Dendritic cell treated with granulocyte-macrophage colony-stimulating factor and Interleukin-4, amounts not matched to agents 40 ng/mL and 50 ng/mL, for 4 days (primary cell): Measurements from ENCODE around the gene TTYH2.

ENCODE experiments used
- H3K27ac Mint-ChIP-seq: one replicate; pipeline ENCODE4 v1.8.0; 2022; ENCODE audit warnings: mild to moderate bottlenecking, mixed read lengths
- H3K27me3 Mint-ChIP-seq: one replicate; pipeline ENCODE4 v1.8.0; 2022; ENCODE audit warnings: mild to moderate bottlenecking, mixed read lengths
- H3K36me3 Mint-ChIP-seq: one replicate; pipeline ENCODE4 v1.8.0; 2022; ENCODE audit warnings: low read depth, mixed read lengths
- H3K4me1 Mint-ChIP-seq: one replicate; pipeline ENCODE4 v1.8.0; 2022; ENCODE audit warnings: low read depth, mixed read lengths
- H3K4me3 Mint-ChIP-seq: one replicate; pipeline ENCODE4 v1.8.0; 2022; ENCODE audit warnings: mild to moderate bottlenecking, moderate library complexity, mixed read lengths
- H3K9me3 Mint-ChIP-seq: one replicate; pipeline ENCODE4 v1.8.0; 2022; ENCODE audit warnings: mixed read lengths
- intact Hi-C: fragments of 100-400 bp; cut with micrococcal nuclease; formaldehyde crosslinking; loops from one replicate; pipeline ENCODE4 v1.15.0; 2022

TTYH2 gene

DNA sequence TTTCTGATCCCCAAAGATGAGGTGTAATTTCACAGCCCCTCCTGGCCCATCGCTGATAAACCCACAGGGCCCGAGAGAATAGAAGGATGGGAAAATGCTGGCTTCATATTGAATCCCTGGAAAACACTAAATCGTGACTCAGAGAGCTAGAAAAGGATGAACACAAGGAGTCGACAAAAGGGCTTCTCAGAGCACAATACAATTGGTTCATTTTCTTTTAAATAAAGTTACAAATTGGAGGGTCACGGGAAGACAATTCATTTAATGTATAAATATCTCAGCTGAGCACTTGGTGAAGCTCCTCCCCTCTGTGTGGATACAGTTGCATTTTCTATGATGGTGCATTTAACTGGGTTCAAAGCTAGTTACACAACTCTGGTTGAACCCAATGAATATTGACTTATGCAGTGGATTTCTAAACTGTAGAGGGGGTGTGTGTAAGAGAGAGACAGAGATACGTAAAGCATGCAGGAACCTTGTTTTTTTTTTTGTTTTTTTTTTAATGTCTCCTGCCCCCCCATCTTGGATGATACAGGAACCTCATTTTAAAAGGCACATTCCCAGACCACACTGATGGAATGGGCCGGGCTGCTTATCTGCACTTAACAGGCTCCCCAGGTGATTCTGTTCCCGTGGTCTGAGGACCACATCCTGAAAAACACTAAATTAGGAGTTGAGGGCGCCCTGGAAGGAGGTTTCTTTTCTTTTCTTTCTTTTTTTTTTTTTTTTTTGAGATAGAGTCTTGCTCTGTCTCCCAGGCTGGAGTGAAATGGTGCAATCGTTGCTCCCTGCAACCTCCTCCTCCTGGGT, 14.1 kb downstream of the TTYH2 start:
- Mint-ChIP-seq H3K9me3 (no peaks in the 10 kb centered on the region), H3K4me3 (no peak overlapping the region), H3K27ac (no peak overlapping the region), H3K27me3 (no peaks in the 10 kb centered on the region), H3K36me3 (peaks cover 95% of the 10 kb centered on the region), H3K4me1 (peaks cover 50% of the 10 kb centered on the region)
- intact Hi-C loops, result no loop called here

DNA sequence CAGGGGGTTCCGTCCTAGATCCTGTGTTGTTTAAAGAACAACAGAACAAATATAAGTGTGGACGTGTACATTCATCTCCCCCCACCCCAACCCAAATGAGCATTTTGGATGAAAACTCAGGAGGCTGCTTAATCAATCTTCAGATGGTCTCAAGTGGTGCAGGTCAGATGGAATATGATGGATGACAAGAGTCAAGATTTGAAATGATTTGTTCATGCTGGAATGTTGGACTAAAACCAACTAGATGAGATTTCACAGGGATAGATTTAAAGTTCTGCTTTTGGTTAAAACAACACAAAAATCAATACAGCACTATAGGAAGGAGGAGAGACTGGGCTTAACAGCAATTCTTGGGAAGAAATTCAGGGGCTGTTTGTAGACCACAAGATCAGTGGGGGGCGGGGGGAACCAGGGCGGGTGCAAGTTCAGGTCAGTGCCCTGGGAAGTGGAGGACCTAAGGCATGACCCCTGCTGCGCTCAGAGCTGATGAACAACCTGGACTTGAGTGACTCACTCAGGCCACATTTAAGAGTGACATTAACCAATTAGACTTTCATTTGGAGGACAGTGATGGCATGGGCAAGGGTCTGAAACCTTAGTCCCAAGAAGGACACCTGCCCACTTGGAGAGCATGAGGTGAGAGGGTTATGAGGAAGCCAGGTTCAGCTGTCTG, 15.1 kb downstream of the TTYH2 start:
- no peaks in the 10 kb centered on the region for H3K9me3 Mint-ChIP-seq
- no peak overlapping the region for H3K4me3 Mint-ChIP-seq
- peak overlapping the region; percentile 18 for H3K27ac Mint-ChIP-seq
- peaks cover 94% of the 10 kb centered on the region for H3K36me3 Mint-ChIP-seq
- intact Hi-C loops, result no loop called here
- H3K4me1 Mint-ChIP-seq, result peaks cover 59% of the 10 kb centered on the region
- H3K27me3 Mint-ChIP-seq, result no peaks in the 10 kb centered on the region

DNA sequence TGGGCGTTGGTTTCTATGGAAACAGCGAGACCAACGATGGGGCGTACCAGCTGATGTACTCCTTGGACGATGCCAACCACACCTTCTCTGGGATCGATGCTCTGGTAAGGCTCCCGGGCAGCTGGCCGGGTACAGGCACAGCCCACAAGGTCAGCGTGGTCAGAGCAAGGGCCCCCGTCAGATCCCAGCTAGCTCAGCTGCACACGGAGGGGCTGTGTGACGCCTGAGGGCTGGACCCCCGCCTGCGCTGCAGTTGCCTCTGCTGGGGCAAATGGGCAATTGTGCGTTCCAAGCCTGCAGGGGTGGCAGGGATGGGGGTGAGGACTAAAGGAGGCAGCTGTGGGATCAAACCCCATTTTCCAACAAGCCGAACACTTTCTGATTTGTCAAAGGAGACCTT, 17.5 kb downstream of the TTYH2 start:
- Mint-ChIP-seq H3K4me1 (peaks cover 56% of the 10 kb centered on the region), H3K36me3 (peaks cover 71% of the 10 kb centered on the region), H3K9me3 (no peaks in the 10 kb centered on the region), H3K27ac (no peak overlapping the region), H3K27me3 (no peaks in the 10 kb centered on the region), H3K4me3 (no peak overlapping the region)
- intact Hi-C loops, result no loop called here

DNA sequence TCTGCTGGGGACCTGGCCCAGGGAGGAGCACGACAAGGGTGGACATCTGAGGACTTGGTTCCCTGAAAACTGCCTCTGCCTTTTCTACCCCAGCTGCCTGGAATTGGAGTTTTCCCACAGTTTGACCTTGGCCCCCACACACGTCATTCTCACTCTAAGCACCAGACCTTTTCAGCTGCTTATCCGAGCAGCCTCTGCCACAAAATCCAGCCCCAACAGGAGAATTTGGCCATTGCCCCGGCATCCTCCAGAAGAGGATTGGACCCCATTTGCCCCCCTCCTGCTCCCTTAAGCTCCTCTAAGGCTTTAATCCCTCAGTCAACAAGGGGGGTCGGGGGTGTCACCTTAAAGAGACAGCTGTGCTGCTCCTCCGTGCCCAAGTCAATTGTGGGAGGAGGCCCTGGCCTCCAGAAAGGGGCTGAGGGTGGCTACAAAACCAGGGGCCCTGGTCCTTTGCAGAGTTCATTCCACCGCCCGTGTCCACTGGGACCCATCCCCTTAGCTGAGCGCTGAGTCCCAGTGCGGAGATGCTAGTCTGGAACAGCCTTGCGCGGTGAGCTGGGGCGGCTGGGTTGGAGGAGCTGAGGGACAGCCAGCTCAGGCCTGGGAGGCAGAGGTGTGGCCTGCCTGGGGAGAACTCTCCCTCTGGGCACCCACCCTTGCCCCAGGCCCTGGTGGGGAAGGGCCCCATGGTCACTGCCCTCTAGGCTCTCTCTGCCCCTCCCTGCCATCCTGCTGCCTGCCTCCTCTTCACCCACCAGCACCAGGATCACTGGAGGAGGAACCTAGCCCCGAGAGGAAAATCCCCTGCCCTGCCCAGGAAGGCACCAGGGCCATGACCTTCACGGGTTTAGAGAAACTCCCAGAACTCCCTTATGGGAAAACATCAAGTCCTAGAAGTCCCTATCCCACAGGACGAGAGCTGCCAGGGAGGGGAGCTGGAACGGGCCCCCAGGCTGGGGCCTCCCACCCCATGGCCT, 18.8 kb downstream of the TTYH2 start:
- no peak overlapping the region for H3K4me3 Mint-ChIP-seq
- H3K4me1 Mint-ChIP-seq, result peaks cover 44% of the 10 kb centered on the region
- H3K27me3 Mint-ChIP-seq, result no peaks in the 10 kb centered on the region
- H3K27ac Mint-ChIP-seq, result peak overlapping the region; percentile 95
- intact Hi-C loops, result no loop called here
- H3K36me3 Mint-ChIP-seq, result peaks cover 68% of the 10 kb centered on the region
- no peaks in the 10 kb centered on the region for H3K9me3 Mint-ChIP-seq

DNA sequence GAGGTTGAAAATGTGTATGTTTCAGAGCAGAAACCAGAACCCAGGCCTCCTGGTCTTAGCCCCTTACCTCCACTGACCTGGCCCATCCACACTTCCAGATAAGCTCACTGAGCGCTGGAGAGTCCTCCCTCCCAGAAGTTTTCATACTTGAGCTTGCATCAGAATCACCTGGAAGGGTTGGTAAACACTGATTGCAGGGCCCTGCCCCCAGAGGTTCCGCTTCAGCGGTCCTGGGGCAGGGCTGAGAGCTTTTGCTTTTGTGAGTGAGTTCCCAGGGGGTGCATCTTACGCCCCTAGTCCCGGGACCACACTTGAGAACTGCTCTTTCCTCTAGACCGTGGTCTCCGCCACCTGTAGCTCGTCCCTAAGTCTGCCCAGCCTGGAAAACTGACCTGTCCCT, 20.6 kb downstream of the TTYH2 start:
- intact Hi-C loops, result no loop called here
- H3K27ac Mint-ChIP-seq, result peak overlapping the region; percentile 95
- peaks cover 69% of the 10 kb centered on the region for H3K36me3 Mint-ChIP-seq
- no peaks in the 10 kb centered on the region for H3K9me3 Mint-ChIP-seq
- no peak overlapping the region for H3K4me3 Mint-ChIP-seq
- no peaks in the 10 kb centered on the region for H3K27me3 Mint-ChIP-seq
- peaks cover 48% of the 10 kb centered on the region for H3K4me1 Mint-ChIP-seq

DNA sequence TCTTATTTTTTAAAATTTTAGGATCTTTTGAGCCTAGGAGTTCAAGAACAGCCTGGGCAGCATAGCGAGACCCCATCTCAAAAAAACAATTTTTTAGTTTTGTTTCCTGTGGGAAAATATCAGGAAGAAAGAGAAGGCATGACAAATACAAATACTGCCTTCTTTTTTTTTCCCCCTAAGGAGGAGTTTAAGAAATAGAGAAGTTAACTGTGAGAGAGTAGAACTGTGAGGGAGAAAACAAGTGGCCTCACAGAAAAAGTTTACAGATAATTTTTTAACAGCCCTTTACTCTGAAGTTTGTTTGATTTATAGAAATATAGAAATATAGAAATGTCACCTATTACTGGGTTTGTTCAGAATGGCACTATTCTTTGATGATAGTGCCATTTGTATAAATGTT, 21.1 kb downstream of the TTYH2 start:
- H3K9me3 Mint-ChIP-seq, result no peaks in the 10 kb centered on the region
- H3K27ac Mint-ChIP-seq, result peak overlapping the region; percentile 95
- no peak overlapping the region for H3K4me3 Mint-ChIP-seq
- peaks cover 52% of the 10 kb centered on the region for H3K4me1 Mint-ChIP-seq
- H3K27me3 Mint-ChIP-seq, result no peaks in the 10 kb centered on the region
- intact Hi-C loops, result no loop called here
- H3K36me3 Mint-ChIP-seq, result peaks cover 69% of the 10 kb centered on the region

DNA sequence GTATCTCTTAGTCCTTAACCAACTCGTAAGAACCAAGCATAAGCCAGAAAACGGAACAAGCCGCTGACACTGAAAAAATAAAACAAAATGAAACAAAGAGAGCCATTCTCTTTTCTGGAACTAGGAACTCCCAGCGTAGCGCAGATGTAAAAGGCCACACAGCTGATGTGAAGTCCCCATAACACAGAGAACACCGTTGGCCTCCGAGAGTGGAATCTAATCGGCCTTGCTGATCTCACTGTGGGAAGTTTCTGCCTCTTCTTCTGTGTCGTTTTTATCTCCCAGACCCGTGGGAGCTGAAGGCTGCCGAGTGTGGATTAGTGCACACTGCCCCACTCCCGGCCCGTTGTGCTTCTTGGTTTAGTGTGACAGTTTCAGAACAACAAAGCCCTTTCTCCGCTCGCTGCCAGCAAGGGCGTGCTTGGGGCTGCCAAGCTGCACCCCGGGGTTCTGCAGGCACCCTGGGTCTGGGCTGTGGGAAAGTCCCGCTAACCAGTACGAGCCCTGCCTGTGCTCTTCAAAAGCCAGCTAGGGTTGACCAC, 21.7 kb downstream of the TTYH2 start:
- H3K9me3 Mint-ChIP-seq, result no peaks in the 10 kb centered on the region
- intact Hi-C loops, result no loop called here
- H3K4me1 Mint-ChIP-seq, result peaks cover 59% of the 10 kb centered on the region
- H3K4me3 Mint-ChIP-seq, result peak overlapping the region; percentile 61
- no peaks in the 10 kb centered on the region for H3K27me3 Mint-ChIP-seq
- peak overlapping the region; percentile 95 for H3K27ac Mint-ChIP-seq
- H3K36me3 Mint-ChIP-seq, result peaks cover 67% of the 10 kb centered on the region

DNA sequence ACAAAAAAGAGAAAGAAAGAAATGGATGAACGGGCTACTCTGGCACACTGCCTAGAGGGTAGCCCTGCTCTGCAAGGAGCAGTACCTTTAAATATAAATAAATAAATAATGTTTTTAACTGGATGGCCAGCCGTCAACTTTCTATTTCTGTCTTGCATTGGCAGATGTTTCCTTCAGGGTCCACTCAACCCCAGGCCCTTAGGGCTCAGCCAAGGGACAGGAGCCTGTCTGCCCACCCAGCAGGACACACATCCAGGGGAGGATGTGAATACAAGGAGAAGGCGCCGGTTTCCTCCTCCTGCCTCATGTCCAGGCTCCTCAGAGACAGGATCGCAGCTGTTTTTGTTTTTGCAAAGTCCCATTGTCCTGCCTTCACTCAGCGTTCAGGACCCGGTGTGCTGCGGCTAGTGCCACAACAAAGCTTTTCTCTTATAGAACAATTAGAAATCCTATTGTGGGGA, 22.6 kb downstream of the TTYH2 start:
- H3K4me3 Mint-ChIP-seq, result no peak overlapping the region
- no peaks in the 10 kb centered on the region for H3K27me3 Mint-ChIP-seq
- H3K27ac Mint-ChIP-seq, result peak overlapping the region; percentile 95
- H3K36me3 Mint-ChIP-seq, result peaks cover 64% of the 10 kb centered on the region
- intact Hi-C loops, result no loop called here
- H3K4me1 Mint-ChIP-seq, result peaks cover 67% of the 10 kb centered on the region
- no peaks in the 10 kb centered on the region for H3K9me3 Mint-ChIP-seq

DNA sequence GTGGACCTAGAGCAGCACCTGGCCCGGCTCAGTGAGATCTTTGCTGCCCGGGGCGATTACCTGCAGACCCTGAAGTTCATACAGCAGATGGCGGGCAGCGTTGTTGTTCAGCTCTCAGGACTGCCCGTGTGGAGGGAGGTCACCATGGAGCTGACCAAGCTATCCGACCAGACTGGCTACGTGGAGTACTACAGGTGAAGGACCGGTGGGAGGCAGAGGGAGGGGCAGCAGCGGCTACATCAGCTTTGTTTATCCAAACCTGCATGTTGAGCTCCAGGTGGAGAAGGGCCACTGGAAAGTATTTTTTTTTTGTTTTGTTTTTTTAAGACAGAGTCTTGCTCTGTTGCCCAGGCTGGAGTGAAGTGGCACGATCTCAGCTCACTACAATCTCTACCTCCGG, 23.9 kb downstream of the TTYH2 start:
- peaks cover 73% of the 10 kb centered on the region for H3K4me1 Mint-ChIP-seq

DNA sequence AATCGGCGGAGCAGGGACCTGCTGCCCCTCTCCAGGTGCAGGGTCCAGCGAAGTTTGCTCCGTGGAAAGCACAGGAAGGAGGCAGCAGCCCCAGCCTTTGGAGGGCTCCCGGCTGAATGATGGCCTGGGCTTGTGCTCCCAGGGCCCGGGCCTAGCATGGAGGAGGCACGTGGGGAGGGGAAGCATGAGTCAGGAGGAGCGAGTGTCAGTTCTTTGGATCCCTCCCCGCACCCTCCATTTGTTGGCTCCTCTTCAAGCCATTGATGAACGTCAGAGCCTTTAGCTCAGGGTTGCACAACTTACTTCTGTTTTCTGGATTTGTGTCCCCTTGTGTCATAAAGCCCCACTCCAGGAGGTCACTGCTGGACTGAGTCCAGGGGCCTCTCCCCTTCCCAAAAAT, 25.8 kb downstream of the TTYH2 start:
- no peaks in the 10 kb centered on the region for H3K9me3 Mint-ChIP-seq
- H3K27me3 Mint-ChIP-seq, result no peaks in the 10 kb centered on the region
- H3K36me3 Mint-ChIP-seq, result peaks cover 55% of the 10 kb centered on the region
- intact Hi-C loops, result no loop called here
- H3K27ac Mint-ChIP-seq, result peak overlapping the region; percentile 67
- H3K4me1 Mint-ChIP-seq, result peaks cover 55% of the 10 kb centered on the region
- H3K4me3 Mint-ChIP-seq, result no peak overlapping the region

More for the DNA sequence above, 23.9 kb downstream of the TTYH2 start:
- no peak overlapping the region for H3K4me3 Mint-ChIP-seq
- H3K27ac Mint-ChIP-seq, result peak overlapping the region; percentile 58
- no peaks in the 10 kb centered on the region for H3K27me3 Mint-ChIP-seq
- intact Hi-C loops, result no loop called here
- H3K9me3 Mint-ChIP-seq, result no peaks in the 10 kb centered on the region
- peaks cover 53% of the 10 kb centered on the region for H3K36me3 Mint-ChIP-seq

DNA sequence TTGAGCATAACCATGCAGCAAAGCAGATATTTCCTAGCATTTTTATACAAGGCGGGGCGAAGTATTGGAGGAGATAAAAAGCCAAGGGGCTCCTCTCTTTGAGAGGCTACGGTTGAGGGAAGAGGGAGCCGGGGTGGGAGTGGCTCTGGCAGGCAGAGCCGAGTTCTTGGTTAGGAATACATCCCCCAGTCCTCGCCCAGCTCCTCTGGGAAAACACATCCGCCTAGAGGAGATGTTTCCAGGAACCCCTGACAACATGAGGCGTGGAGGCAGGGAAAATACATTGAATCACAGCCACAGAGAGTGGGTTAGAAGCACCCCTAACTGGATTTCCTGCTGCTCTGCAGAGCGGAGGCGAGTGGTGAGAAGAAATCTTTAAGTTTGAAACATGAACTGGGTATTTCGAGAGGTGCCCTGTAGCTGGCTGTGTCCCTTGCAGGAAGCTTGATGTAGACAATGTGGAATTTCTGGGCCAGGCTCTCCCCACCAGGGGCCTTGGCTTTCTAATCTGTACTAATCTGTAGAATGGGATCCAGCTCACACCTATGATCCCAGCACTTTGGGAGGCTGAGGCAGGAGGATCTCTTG, 27.3 kb downstream of the TTYH2 start:
- intact Hi-C loops, result loop anchor here (2.0 kb wide), 1 partner anchor 28 kb away; the partner anchor contains the start of gene TTYH2
- Mint-ChIP-seq H3K27ac (peak overlapping the region; percentile 84), H3K27me3 (no peaks in the 10 kb centered on the region), H3K9me3 (no peaks in the 10 kb centered on the region), H3K4me3 (no peak overlapping the region), H3K4me1 (peaks cover 55% of the 10 kb centered on the region), H3K36me3 (peaks cover 67% of the 10 kb centered on the region)

DNA sequence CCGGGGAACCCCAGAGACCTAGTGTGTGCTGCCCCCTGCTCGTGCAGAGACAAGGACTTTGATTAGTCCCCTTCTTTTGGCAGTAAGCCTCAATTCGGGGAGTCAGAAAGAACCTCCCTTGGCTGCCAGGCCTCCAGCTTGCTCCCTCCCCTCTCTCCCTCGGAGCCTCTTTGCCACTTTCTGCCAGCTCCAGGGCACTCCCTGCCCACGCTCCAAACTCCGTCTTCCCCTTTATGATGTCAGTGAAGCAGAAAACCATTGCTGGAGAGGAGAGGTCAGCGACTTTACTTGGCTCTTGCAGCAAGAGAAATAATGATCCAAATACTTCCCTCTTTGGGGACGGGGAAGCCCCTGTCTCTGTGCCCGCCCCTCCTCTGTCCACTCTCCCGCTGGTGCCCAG, 28.1 kb downstream of the TTYH2 start:
- Mint-ChIP-seq H3K36me3 (peaks cover 72% of the 10 kb centered on the region), H3K4me3 (no peak overlapping the region), H3K27me3 (no peaks in the 10 kb centered on the region), H3K9me3 (no peaks in the 10 kb centered on the region), H3K4me1 (peaks cover 60% of the 10 kb centered on the region), H3K27ac (peak overlapping the region; percentile 84)
- intact Hi-C loops, result loop anchor here (2.0 kb wide), 1 partner anchor 29 kb away; the partner anchor contains the start of gene TTYH2

DNA sequence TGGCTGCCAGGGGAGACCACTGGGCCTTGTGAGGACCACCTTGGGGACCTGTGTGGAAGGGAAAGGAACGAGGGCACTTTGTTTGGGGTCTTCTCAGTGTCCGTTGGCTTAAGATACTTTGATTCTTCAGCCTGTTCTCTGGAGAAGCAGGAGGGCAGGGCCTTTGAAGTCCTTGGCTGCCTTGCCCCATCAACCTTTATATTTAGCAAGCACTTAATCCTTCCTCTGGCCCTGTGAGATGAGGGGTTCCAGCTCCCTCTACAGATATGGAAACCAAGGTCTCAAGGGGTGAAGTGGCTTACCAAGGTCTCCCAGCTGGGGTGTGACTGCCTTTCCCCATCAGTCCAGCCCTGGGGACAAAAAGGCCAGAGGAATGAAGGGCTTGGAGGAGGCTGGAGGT, 28.5 kb downstream of the TTYH2 start:
- peak overlapping the region; percentile 84 for H3K27ac Mint-ChIP-seq
- no peaks in the 10 kb centered on the region for H3K27me3 Mint-ChIP-seq
- no peak overlapping the region for H3K4me3 Mint-ChIP-seq
- no peaks in the 10 kb centered on the region for H3K9me3 Mint-ChIP-seq
- peaks cover 72% of the 10 kb centered on the region for H3K36me3 Mint-ChIP-seq
- intact Hi-C loops, result loop anchor here (2.0 kb wide), 1 partner anchor 29 kb away; the partner anchor contains the start of gene TTYH2
- peaks cover 60% of the 10 kb centered on the region for H3K4me1 Mint-ChIP-seq
